SK-N-SH (cell line): Measurements from ENCODE around the gene CLDND1. TPM values are rescaled to one million over a fixed set of nuclear protein-coding genes. Genes with fewer than 3 reads are reported as not detected.

Experiments used
- CTCF ChIA-PET: fragments of 300-600, 350-600 bp; formaldehyde crosslinking; extraction: SDS; loops from one replicate; lab custom pipeline; 2021; lab: Yijun Ruan, JAX
- POLR2A ChIA-PET: fragments of 350-600 bp; sonication (Branson Sonifier 250); formaldehyde crosslinking; extraction: SDS; loops from one replicate; lab custom pipeline; 2020; ENCODE audit warnings: antibody characterized with exemption, inconsistent platforms; lab: Yijun Ruan, JAX
- DNase-seq: peaks from one replicate; pipeline ENCODE4 v3.0.0; 2012
- H2AFZ ChIP-seq: fragments of 200-600 bp; sonication (generic); 2 replicates; pipeline ENCODE4 v1.8.1; 2016; ENCODE audit warnings: antibody characterized with exemption, mild to moderate bottlenecking, low read depth
- H3F3A ChIP-seq: fragments of 200-600 bp; sonication (generic); replicated peaks from 2 replicates; pipeline ENCODE3; 2016; ENCODE audit warnings: antibody characterized with exemption, mild to moderate bottlenecking; ENCODE audit not compliant: insufficient read depth
- H3K27ac ChIP-seq, 2 experiments: fragments of 200-500 bp in 1 of 2; fragments of 200-600 bp in 1 of 2; sonication (Bioruptor generic) in 1 of 2; sonication (generic), shearing (Covaris generic) in 1 of 2; 2 replicates each; pipeline versions ENCODE4 v1.5.1 to v1.6.1; 2014 to 2016; ENCODE audit warnings: low read depth in 2 of 2, inconsistent platforms in 1 of 2, low read length in 1 of 2, mild to moderate bottlenecking in 1 of 2, mixed read lengths in 1 of 2
- H3K27me3 ChIP-seq: fragments of 200-600 bp; sonication (generic), shearing (Covaris generic); 2 replicates; pipeline ENCODE4 v1.6.1; 2016; ENCODE audit warnings: mixed run types; ENCODE audit not compliant: insufficient read depth
- H3K36me3 ChIP-seq, 2 experiments: fragments of 200-500 bp in 1 of 2; fragments of 200-600 bp in 1 of 2; sonication (Bioruptor generic) in 1 of 2; sonication (generic) in 1 of 2; replicated peaks in 1 of 2; 2 replicates each; pipeline versions ENCODE3 to v1.5.1; 2014 to 2016; ENCODE audit warnings: low read length in 1 of 2, mild to moderate bottlenecking in 1 of 2; ENCODE audit not compliant: insufficient read depth in 2 of 2, control insufficient read depth in 1 of 2
- H3K4me1 ChIP-seq, 2 experiments: fragments of 200-500 bp in 1 of 2; fragments of 200-600 bp in 1 of 2; sonication (Bioruptor generic) in 1 of 2; sonication (generic), shearing (Covaris generic) in 1 of 2; 2 replicates each; pipeline versions ENCODE4 v1.5.1 to v1.6.1; 2014 to 2016; ENCODE audit warnings: low read depth in 1 of 2, low read length in 1 of 2, mixed run types in 1 of 2; ENCODE audit not compliant: insufficient read depth in 2 of 2, control insufficient read depth in 1 of 2
- H3K4me2 ChIP-seq: fragments of 200-600 bp; sonication (generic), shearing (Covaris generic); 2 replicates; pipeline ENCODE4 v1.6.1; 2017; ENCODE audit warnings: mixed run types
- H3K4me3 ChIP-seq, 2 experiments: fragments of 200-500 bp in 1 of 2; fragments of 200-600 bp in 1 of 2; sonication (Bioruptor generic) in 1 of 2; sonication (generic), shearing (Covaris generic) in 1 of 2; 2 replicates each; pipeline versions ENCODE4 v1.5.1 to v1.8.1; 2014 to 2016; ENCODE audit warnings: low read depth in 2 of 2, inconsistent platforms in 1 of 2, low read length in 1 of 2, mild to moderate bottlenecking in 1 of 2, mixed read lengths in 1 of 2, moderate library complexity in 1 of 2
- H3K79me2 ChIP-seq: fragments of 200-600 bp; sonication (generic); 2 replicates; pipeline ENCODE4 v1.8.1; 2017; ENCODE audit warnings: mild to moderate bottlenecking; ENCODE audit not compliant: insufficient read depth
- H3K9ac ChIP-seq: fragments of 200-600 bp; sonication (generic); 2 replicates; pipeline ENCODE4 v1.6.1; 2017; ENCODE audit warnings: mixed run types
- H3K9me2 ChIP-seq: fragments of 200-600 bp; sonication (generic); 2 replicates; pipeline ENCODE4 v1.6.1; 2017; ENCODE audit warnings: mixed run types
- H3K9me3 ChIP-seq: fragments of 200-600 bp; sonication (generic); 2 replicates; pipeline ENCODE4 v1.6.1; 2017; ENCODE audit warnings: mixed run types, mild to moderate bottlenecking, moderate library complexity
- H4K20me1 ChIP-seq: fragments of 200-600 bp; sonication (generic); 2 replicates; pipeline ENCODE4 v1.6.1; 2017; ENCODE audit warnings: mild to moderate bottlenecking, mixed run types; ENCODE audit not compliant: insufficient read depth
- CHD2 ChIP-seq: fragments of 150-350 bp; IDR thresholded peaks from 2 replicates; pipeline ENCODE4 v1.6.1; 2018; ENCODE audit warnings: low read length; ENCODE audit not compliant: partially characterized antibody
- ELF1 ChIP-seq: IDR thresholded peaks from 2 replicates; pipeline ENCODE4 v1.4.0; 2012
- EP300 ChIP-seq, 2 experiments: IDR thresholded peaks; 2 replicates each; pipeline versions ENCODE4 v1.4.0 to v1.6.1; 2012; ENCODE audit warnings: borderline replicate concordance in 1 of 2, low read depth in 1 of 2, low read length in 1 of 2
- FOSL2 ChIP-seq: IDR thresholded peaks from 2 replicates; pipeline ENCODE4 v1.4.0; 2012; ENCODE audit warnings: low read depth, mild to moderate bottlenecking, moderate library complexity, borderline replicate concordance
- FOXM1 ChIP-seq: IDR thresholded peaks from 2 replicates; pipeline ENCODE4 v1.4.0; 2012; ENCODE audit warnings: low read depth, mild to moderate bottlenecking
- GABPA ChIP-seq: IDR thresholded peaks from 2 replicates; pipeline ENCODE4 v1.4.0; 2012; ENCODE audit warnings: low read depth, mild to moderate bottlenecking
- GATA2 ChIP-seq: sonication (generic); formaldehyde crosslinking; IDR thresholded peaks from 2 replicates; pipeline ENCODE4 v1.5.0; 2020; ENCODE audit warnings: mild to moderate bottlenecking, missing genetic modification reagents
- MEF2A ChIP-seq: IDR thresholded peaks from 2 replicates; pipeline ENCODE4 v1.4.0; 2012; ENCODE audit warnings: low read depth, borderline replicate concordance
- NFIC ChIP-seq: IDR thresholded peaks from 2 replicates; pipeline ENCODE4 v1.4.0; 2012; ENCODE audit warnings: borderline replicate concordance
- NRF1 ChIP-seq: IDR thresholded peaks from 2 replicates; pipeline ENCODE4 v1.6.1; 2012; ENCODE audit warnings: low read depth, mild to moderate bottlenecking, low read length
- RAD21 ChIP-seq: IDR thresholded peaks from 2 replicates; pipeline ENCODE4 v1.6.1; 2012; ENCODE audit warnings: mild to moderate bottlenecking, low read length
- RCOR1 ChIP-seq: fragments of 150-350 bp; IDR thresholded peaks from 2 replicates; pipeline ENCODE4 v1.6.1; 2017; ENCODE audit warnings: antibody characterized with exemption, low read length
- RFX5 ChIP-seq: IDR thresholded peaks from 2 replicates; pipeline ENCODE4 v1.6.1; 2012; ENCODE audit warnings: mild to moderate bottlenecking, improper control_type of control experiment, low read length
- RXRA ChIP-seq: IDR thresholded peaks from 2 replicates; pipeline ENCODE4 v1.4.0; 2012; ENCODE audit warnings: low read depth, mild to moderate bottlenecking, borderline replicate concordance
- SIN3A ChIP-seq: IDR thresholded peaks from 2 replicates; pipeline ENCODE4 v1.6.1; 2012; ENCODE audit warnings: low read depth, mild to moderate bottlenecking, low read length, moderate library complexity, borderline replicate concordance
- SMC3 ChIP-seq: IDR thresholded peaks from 2 replicates; pipeline ENCODE4 v1.6.1; 2012; ENCODE audit warnings: low read depth, low read length, improper control_type of control experiment
- TCF12 ChIP-seq: IDR thresholded peaks from 2 replicates; pipeline ENCODE4 v1.4.0; 2012
- TEAD4 ChIP-seq: IDR thresholded peaks from 2 replicates; pipeline ENCODE4 v1.4.0; 2012; ENCODE audit warnings: mild to moderate bottlenecking, borderline replicate concordance; ENCODE audit not compliant: insufficient read depth
- ZBTB33 ChIP-seq: IDR thresholded peaks from 2 replicates; pipeline ENCODE4 v1.4.0; 2012; ENCODE audit warnings: low read depth, borderline replicate concordance
- WGBS: methylation state at CpG from one replicate; pipeline ENCODE4 v1.1.6; 2017; ENCODE audit warnings: low lambda C conversion rate; 5-methylcytosine and 5-hydroxymethylcytosine counted together
- polyA plus RNA-seq, 3 experiments: library from polyadenylated mRNA; depleted of rRNA; stranded (reverse); fragments of >200 nt; gene quantifications; 2 replicates each; pipeline ENCODE4 v1.2.3, GENCODE V29; 2012

CLDND1 gene
- polyA plus RNA-seq, 1 of the 3 experiments (the other 2 are of a cell fraction): 110 TPM

GRCh38 chr3:98568402-98568801, 45.7 kb upstream of the CLDND1 start:
- Histone ChIP-seq H3K27me3 (no peaks in the 10 kb centered on the region), H3K4me1 (no peaks in the 10 kb centered on the region), H3K9me2 (no peaks in the 10 kb centered on the region), H3K36me3 (no peaks in the 10 kb centered on the region), H3K9ac (no peak overlapping the region), H2AFZ (no peak overlapping the region), H3K4me2 (no peak overlapping the region), H3K4me3 (no peak overlapping the region), H3F3A (peaks cover 6% of the 10 kb centered on the region), H3K27ac (no peak overlapping the region), H4K20me1 (no peaks in the 10 kb centered on the region), H3K79me2 (no peaks in the 10 kb centered on the region), H3K9me3 (no peaks in the 10 kb centered on the region)
- ChIA-PET CTCF (no interaction called here), POLR2A (no interaction called here)
- no peak for DNase-seq
- WGBS: 43% methylated on average over 3 of the region's 3 CpGs
- TF ChIP-seq RXRA (no peak), TCF12 (no peak), TEAD4 (no peak), CHD2 (no peak), SMC3 (no peak), SIN3A (no peak), FOXM1 (no peak)

- no peak overlapping the region for H3K9ac ChIP-seq
- H3K9me3 ChIP-seq: no peaks in the 10 kb centered on the region
- TF ChIP-seq ELF1 (no peak), RFX5 (no peak), SIN3A (no peak), NRF1 (no peak), RAD21 (no peak), NFIC (no peak), EP300 (IDR thresholded peaks at IDR 0.05; ENCODE audit: borderline replicate concordance in 1 of 2, low read depth in 1 of 2, low read length in 1 of 2) (no peak), GABPA (no peak), FOSL2 (no peak), GATA2 (CRISPR knock-in tag) (no peak), ZBTB33 (no peak), RCOR1 (no peak), FOXM1 (no peak), SMC3 (no peak), MEF2A (no peak)
- TF ChIP-seq, all 33 proteins: peak for 0
- CTCF ChIA-PET: no interaction called here
- peaks cover 3% of the 10 kb centered on the region for H3F3A ChIP-seq
- H3K36me3 ChIP-seq: no peaks in the 10 kb centered on the region
- no peak for DNase-seq
- no peaks in the 10 kb centered on the region for H3K9me2 ChIP-seq
- H4K20me1 ChIP-seq: no peaks in the 10 kb centered on the region
- no peaks in the 10 kb centered on the region for H3K27me3 ChIP-seq
- H2AFZ ChIP-seq: no peak overlapping the region
- POLR2A ChIA-PET: no interaction called here
- no peak overlapping the region for H3K4me2 ChIP-seq
- H3K4me3 ChIP-seq: no peak overlapping the region
- no peaks in the 10 kb centered on the region for H3K4me1 ChIP-seq
- WGBS: 43% methylated on average over 2 of the region's 2 CpGs
- no peaks in the 10 kb centered on the region for H3K79me2 ChIP-seq
- H3K27ac ChIP-seq: no peak overlapping the region
These were observed 45.1 kb upstream of the CLDND1 start for GRCh38 chr3:98567666-98568270.
